AG10803 (cell line): Measurements from ENCODE around the gene HELZ.

Experiments used
- DNase-seq: peaks from one replicate; pipeline ENCODE4 v3.0.0; 2010; ENCODE audit warnings: low read depth
- H3K4me3 ChIP-seq: 2 replicates; pipeline ENCODE4 v1.5.1; 2011; ENCODE audit warnings: mild to moderate bottlenecking, low read length, control low read depth
- CTCF ChIP-seq: conservative IDR thresholded peaks from 2 replicates; pipeline ENCODE4 v1.5.1; 2011; ENCODE audit warnings: mild to moderate bottlenecking, low read length, control low read depth, inconsistent platforms

HELZ gene

DNA sequence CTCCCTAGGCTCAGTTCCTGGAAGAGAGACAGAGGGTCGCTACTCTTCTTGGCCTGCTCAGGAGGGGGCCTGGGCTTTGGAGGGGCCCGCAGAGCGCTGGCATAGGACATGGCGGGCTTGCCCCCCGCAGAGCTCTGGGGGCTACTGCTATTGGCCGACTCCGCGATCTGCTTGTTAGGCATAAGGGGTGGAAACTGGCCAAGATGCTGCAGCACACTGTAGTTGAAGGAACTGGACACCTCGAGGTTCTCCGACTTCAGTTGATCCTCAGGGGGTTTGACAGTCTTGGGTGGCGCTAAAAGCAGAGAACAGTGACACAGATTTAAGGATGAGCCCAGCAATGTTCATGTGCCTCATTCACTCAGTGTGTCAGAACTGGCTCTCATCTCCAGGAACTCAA is 166.7 kb downstream of the HELZ start:
- no peak overlapping the region for H3K4me3 ChIP-seq
- DNase-seq: no peak
- TF ChIP-seq CTCF: no peak

- no peak for TF ChIP-seq CTCF
- no peak overlapping the region for H3K4me3 ChIP-seq
- DNase-seq: no peak
These were observed 168.7 kb downstream of the HELZ start for GRCh38 chr17:67076290-67076689.

DNA sequence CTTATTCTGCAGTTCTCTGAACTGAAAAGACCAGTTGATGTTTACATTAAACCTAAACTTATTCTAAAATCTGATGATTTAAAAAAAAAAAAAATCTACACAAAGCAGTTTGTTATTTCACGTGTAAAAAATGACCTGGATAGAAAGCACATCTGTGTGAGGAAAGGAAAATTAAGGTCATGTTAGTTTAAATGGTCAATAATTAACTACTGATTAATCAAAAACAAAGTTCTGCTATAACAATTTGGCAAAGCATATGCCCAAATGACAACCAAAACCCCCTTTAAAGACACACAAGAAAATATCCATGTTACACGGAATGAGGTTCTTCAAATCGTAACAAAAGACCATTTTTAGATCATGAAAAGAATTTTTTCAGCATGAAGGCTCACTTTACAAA is 170.2 kb downstream of the HELZ start:
- DNase-seq: no peak
- no peak for TF ChIP-seq CTCF
- no peak overlapping the region for H3K4me3 ChIP-seq

DNA sequence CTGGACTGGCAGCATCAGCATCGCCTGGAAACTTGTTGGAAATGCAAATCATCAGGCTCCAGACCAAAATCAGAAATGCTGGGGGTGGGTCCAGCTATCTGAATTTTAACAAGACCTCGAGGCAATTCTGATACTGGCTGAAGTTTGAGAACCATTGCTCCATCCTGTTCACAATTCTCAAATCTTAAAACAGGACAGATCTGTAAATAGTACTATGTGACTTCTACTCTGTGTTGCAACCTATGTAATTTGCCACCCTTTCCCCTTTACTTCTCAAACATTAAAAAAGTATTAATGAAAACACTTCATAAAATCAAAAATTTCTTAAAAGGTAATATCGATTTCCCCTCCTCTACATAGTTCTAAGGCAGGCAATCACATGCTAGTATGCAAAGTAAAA is 172.1 kb downstream of the HELZ start:
- no peak for DNase-seq
- no peak for TF ChIP-seq CTCF
- no peak overlapping the region for H3K4me3 ChIP-seq

DNA sequence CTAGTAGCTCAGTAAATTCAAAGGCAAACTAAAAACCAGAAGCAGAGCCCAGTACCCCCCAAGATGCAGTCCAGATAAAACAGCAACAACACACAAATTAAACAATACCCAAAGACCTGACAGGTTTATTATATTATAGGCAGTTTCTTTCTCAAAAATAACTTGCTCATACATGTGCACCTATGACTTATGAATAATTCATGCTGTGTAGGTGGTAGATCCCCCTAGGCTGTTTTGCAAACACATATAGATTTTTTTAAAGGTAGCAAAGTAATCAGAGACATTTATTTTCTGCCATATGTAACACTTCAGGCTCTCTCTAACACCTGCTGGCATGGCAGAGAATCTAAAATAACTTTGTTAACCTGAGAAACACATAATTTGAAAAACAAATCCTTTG is 173.4 kb downstream of the HELZ start:
- H3K4me3 ChIP-seq: no peak overlapping the region
- no peak for DNase-seq
- no peak for TF ChIP-seq CTCF

DNA sequence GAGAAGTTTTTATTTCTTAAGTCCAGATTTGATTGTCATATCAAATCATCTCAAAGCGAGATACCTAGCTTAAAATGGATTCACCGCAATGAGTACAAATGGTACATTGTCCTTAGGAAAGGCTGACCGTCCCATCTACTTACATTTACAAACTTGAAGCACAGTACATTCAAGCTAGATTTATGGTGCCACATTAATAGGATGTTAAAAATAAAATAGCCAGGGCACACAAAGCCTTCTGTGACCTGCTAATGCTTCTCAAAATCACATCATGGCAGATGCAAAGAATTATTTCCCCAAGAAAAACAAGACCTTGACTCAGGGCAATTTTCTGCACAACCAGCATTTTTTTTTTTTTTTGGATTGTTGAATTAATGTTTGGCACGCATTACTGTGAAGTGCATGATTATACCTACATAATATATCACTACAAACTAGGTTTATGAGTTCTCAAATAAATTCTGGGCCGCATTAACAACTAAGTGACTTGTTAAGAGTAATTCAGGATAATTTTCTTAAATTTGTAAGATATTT is 175.3 kb downstream of the HELZ start:
- DNase-seq: no peak
- H3K4me3 ChIP-seq: no peak overlapping the region
- TF ChIP-seq CTCF: no peak

- DNase-seq: peak; percentile 11
- H3K4me3 ChIP-seq: no peak overlapping the region
- TF ChIP-seq CTCF: no peak
These were observed 176.0 kb downstream of the HELZ start for GRCh38 chr17:67068999-67069398.
